GM18520 (cell line): ENCODE results near the gene SLC38A1.
"Not testable (repeated sequence)": the region's sequence is repeated elsewhere in the genome, so short reads cannot be mapped to it uniquely, and the experiment has no call there.

Experiments used
- ATAC-seq: cut with Tn5 transposase; IDR thresholded peaks from one replicate; pipeline ENCODE4 v1.9.1; 2021; ENCODE audit not compliant: unreplicated experiment

Gene SLC38A1

GRCh38 chr12:46209170-46209569, 59.7 kb downstream of the SLC38A1 start:
- ATAC-seq: no peak

DNA sequence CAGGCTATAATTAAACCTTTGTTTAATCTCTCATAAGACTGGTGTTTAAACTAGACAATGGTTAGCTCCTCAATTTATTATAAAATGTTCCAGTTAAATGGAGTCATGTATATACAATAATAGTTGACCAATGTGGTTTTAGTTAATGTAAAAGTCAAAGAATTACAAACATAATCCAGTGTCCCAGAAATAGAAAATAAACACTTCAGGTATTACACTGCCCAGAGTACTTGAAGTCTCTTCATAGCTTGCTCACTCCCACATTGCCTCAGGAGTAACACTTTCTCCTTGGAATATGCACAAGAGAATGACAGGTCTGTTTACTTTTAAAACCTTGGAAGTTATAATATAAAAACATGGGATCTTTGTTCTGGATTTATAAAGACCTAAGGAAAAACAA, 60.5 kb downstream of the SLC38A1 start:
- no peak for ATAC-seq

GRCh38 chr12:46207644-46208043, 61.2 kb downstream of the SLC38A1 start:
- ATAC-seq: no peak

GRCh38 chr12:46206471-46206870, 62.4 kb downstream of the SLC38A1 start:
- ATAC-seq: no peak

DNA sequence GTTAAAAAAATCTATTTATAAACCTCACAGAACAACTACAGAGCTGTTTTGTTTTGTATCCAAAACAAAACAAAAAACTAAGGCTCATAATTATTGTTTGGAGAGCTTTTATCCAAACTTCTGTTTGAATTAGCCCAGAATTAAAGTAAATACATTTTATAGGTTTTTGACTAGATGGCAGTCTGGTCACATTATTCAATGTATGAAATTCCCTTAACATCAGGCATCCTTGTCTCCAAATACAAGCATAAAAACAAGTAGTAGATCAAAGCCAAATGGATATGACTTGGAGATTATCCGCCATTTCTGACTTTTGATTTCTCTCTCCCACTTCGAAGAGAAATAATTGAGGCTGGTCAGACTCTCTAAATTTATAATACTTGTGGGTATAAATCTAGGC, 63.5 kb downstream of the SLC38A1 start:
- no peak for ATAC-seq

DNA sequence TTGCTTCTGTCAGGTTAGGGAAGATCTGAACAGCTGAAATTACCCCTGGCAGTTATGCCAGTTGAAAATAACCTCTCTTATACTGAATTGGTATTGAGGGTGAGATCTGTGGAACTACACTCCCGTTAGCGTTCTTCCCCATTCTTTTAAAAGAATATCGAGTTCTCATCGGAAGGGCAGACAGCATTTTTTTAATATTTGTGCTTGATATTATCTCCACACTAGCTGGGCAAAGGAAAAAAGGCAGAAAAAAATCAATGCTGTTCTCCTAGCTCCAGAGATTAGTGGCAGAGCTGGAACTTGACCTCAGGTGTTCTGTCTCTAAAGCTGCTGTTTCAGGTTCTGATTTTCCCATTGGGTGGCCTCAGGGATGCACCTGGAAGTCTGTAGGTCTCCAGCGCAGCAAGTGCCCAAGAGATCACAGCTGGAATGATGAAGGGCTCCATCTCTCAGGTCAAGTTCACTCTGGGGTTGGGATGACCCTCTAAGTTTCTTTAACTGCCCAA, 67.5 kb downstream of the SLC38A1 start:
- ATAC-seq: no peak

DNA sequence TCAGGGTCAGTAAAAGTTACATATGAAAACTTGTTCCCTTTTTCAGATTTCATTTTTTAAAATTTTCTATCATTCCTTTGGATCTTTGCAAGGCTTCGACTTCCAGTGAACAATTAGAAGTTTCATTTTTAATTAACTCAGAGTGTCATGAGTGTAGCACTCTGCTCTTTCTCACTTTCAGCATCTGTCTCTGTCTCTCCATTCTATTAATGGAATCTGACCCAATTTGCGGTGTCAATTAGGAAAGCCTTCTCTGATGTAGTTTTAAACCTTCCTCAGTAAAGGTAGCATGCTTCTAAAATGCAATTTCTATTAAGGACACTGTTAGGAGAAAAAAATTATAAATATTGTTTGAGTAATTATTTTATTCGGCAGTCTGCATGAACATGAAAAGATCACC, 68.3 kb downstream of the SLC38A1 start:
- ATAC-seq: no peak

DNA sequence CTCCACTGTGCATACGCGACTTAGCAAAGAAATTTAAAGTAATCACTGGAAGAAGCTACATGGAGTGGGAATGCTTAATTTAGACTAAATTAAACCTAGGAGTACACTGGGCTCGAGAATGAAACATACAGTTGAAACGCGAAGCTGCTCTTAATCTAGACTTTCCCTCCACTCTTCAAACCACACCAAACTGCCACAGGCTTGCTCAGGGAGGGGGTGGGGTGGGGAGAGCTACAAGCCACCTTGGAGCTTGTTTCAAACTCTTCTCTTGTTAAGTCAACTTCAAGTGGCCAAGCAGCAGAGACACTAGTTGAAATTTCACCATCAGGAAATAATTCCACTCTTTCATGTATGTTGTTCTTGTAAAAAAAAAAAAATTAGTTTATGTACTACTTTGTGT, 69.9 kb downstream of the SLC38A1 start:
- no peak for ATAC-seq

DNA sequence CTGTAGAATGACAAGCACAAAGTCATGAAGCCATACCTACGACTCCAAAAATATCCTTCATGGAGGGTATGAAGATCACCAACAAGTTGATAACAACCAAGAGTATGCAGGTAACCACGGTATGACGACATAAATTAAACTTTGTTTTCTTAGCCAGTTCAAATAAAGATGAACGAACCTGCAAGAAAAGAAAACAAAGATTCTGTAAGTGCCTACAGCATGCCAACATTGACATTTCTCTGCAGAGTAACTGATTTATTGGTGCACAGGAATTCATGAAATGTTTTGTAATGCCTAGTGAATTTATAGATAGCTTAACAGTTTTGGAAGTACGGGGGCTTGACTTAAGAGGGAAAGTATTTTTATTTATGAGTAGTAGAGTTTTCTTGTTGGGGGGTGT, 71.0 kb downstream of the SLC38A1 start:
- ATAC-seq: no peak

GRCh38 chr12:46190533-46190932, 78.3 kb downstream of the SLC38A1 start:
- ATAC-seq: not testable (repeated sequence)

DNA sequence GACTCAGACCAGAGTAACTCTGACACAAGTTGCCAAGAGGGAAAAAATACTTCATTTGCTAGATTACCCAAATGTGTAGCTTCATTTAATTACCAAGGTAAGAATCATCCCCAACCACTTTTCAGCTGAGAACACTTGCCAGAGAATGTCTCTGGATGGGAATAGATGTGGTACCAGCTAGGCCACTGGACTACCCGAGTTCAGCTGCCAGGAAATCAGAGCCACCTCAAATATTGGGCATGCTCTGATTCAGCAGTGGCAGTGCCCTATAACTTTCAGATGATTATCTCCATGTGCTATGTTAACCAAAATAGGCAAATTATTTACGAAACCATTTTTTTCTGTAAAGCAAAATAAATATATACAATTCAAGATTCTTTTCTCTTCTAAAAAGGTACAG, 80.7 kb downstream of the SLC38A1 start:
- ATAC-seq: no peak

DNA sequence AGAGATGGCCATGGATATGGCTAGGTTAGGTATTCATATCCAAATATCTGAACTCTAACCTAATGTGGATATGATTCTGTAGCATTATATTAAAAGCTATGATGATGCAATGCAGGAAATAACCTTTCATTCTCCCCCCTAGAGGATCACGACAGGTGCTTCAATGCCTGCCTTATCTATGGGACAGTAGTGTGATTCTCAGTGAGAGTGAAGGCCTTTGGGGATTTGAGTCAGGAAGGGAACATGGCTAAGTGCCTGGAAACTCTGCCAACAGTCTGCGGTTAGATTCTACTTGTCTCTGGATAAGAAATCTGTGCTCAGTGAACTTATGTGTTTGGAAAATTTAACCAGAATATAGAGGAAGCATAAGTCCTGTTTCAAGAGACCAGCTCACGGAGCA, 81.8 kb downstream of the SLC38A1 start:
- ATAC-seq: no peak

DNA sequence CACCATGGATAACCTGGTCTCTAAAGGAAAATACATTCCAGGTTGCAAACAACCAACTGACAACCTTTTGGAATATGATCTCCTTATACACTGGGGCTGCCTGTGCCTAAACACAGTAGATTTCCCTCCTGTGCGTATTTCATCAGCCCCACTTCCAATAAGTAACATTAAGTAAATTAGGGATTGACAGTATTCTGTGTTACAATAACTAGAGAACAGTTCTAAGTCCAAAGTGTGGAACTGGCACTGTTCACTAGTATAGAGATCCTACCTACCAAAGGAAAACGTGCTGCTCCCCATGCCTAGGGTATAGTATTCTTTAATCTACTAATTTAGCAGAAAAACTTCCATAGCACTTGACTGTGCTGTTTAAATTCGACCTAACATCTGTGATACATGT, 82.8 kb downstream of the SLC38A1 start:
- no peak for ATAC-seq

GRCh38 chr12:46185686-46186085, 83.2 kb downstream of the SLC38A1 start:
- no peak for ATAC-seq

- ATAC-seq: no peak
These were observed 83.8 kb downstream of the SLC38A1 start for GRCh38 chr12:46184798-46185595.

DNA sequence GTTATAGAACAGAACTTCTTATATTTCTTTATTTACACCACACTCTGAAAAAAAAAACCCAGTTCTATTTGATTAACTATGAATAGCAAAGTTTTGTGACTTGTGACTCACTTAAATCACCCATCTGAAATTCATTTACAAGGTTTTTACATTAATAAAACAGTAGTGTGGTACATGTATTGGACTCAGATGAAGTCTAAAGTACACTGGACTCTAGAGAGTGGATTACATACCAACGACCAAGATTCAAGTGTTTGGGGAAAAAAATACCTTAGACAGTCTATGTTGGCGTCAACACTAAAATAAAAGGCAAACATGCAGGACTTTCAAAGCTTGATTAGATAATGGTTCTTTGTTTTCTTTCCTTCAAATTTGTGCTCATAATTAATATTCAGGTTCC, 85.7 kb downstream of the SLC38A1 start:
- ATAC-seq: no peak

DNA sequence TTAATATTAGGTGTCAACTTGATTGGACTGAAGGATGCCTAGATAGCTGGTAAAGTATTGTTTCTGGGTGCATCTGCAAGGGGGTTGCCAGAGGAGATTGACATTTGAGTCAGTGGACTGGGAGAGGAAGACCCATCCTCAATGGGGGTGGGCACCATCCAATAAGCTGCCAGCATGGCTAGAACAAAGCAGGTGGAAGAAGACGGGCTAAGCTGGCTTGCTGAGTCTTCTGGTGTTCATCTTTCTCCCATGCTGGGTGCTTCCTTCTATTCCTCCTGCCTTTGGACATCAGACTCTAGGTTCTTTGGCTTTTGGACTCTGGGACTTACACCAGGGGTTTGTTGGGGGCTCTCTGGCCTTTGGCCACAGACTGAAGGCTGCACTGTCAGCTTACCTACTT, 87.4 kb downstream of the SLC38A1 start:
- ATAC-seq: no peak

GRCh38 chr12:46179693-46180452, 89.0 kb downstream of the SLC38A1 start:
- ATAC-seq: peak; percentile 61

GRCh38 chr12:46177837-46178608, 90.8 kb downstream of the SLC38A1 start:
- no peak for ATAC-seq

- ATAC-seq: no peak
These were observed 91.8 kb downstream of the SLC38A1 start for GRCh38 chr12:46177025-46177424.

DNA sequence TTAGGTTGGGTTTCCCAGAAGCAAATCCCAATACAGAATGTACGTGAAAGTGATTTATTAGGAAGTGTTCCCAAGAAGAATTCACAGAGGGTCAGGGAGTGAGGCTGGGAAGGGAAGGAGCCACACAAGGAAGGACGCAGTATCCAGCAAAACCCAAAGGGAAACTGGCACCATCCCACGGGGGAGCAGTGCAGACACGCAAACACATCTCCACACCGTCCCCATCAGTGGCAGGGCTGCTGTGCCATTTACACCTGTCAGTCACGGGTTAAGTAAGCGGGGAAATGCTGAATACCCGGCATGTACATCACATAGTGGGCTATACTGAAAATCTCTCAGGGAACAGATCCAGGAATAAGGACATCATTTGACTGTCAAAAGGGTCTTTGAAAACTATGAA, 93.9 kb downstream of the SLC38A1 start:
- no peak for ATAC-seq
